ENCODE measurements around the gene LRGUK. TPM values are rescaled to one million over a fixed set of nuclear protein-coding genes. Genes with fewer than 3 reads are reported as not detected.

The LRGUK gene
- total and polyA plus RNA-seq, 2 donors (not counting 3 experiments of a cell fraction or from before 2014, with no cell fraction given) = 0.10 to 0.11 TPM

- TF ChIP-seq POLR2AphosphoS5 (IDR thresholded peaks at IDR 0.05; ENCODE audit: insufficient read depth, low read depth, low read length) = no peak
- TF ChIP-seq, protein P1, sequence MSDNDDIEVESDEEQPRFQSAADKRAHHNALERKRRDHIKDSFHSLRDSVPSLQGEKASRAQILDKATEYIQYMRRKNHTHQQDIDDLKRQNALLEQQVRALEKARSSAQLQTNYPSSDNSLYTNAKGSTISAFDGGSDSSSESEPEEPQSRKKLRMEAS (IDR thresholded peaks at IDR 0.05; ENCODE audit: insufficient read depth, insufficient read length) = no peak
- peak; percentile 92 for TF ChIP-seq JUN (IDR thresholded peaks at IDR 0.05; ENCODE audit: borderline replicate concordance, insufficient read depth, insufficient read length, low read depth)
- TF ChIP-seq POLR2A (IDR thresholded peaks at IDR 0.05; ENCODE audit: low read depth, low read length) = no peak
- TF ChIP-seq MYC (IDR thresholded peaks at IDR 0.05; ENCODE audit: low read depth, low read length) = no peak
- TF ChIP-seq GATA2 (IDR thresholded peaks at IDR 0.05; ENCODE audit: insufficient read depth, insufficient read length, low read depth, low read length) = no peak
- TF ChIP-seq EZH2 (IDR thresholded peaks at IDR 0.05; ENCODE audit: borderline replicate concordance, low read depth, low read length, severe bottlenecking) = no peak
- peak; percentile 94 for TF ChIP-seq FOS (IDR thresholded peaks at IDR 0.05; ENCODE audit: borderline replicate concordance, insufficient read depth, low read length)
- TF ChIP-seq, protein P2, sequence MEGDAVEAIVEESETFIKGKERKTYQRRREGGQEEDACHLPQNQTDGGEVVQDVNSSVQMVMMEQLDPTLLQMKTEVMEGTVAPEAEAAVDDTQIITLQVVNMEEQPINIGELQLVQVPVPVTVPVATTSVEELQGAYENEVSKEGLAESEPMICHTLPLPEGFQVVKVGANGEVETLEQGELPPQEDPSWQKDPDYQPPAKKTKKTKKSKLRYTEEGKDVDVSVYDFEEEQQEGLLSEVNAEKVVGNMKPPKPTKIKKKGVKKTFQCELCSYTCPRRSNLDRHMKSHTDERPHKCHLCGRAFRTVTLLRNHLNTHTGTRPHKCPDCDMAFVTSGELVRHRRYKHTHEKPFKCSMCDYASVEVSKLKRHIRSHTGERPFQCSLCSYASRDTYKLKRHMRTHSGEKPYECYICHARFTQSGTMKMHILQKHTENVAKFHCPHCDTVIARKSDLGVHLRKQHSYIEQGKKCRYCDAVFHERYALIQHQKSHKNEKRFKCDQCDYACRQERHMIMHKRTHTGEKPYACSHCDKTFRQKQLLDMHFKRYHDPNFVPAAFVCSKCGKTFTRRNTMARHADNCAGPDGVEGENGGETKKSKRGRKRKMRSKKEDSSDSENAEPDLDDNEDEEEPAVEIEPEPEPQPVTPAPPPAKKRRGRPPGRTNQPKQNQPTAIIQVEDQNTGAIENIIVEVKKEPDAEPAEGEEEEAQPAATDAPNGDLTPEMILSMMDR (IDR thresholded peaks at IDR 0.05; ENCODE audit: extremely low read depth in 1 of 2, insufficient read depth in 1 of 2, low read depth in 1 of 2, low read length in 2 of 2) = no peak
- Histone ChIP-seq H3K27ac (ENCODE audit: insufficient read depth, low read depth, low read length) (no peak overlapping the region), H3K9me1 (replicated peaks; ENCODE audit: control insufficient read depth, extremely low read depth, insufficient read depth, low read length) (no peaks in the 10 kb centered on the region), H2AFZ (ENCODE audit: low read depth, low read length) (no peak overlapping the region), H3K36me3 (ENCODE audit: control insufficient read depth in 2 of 2, extremely low read depth in 1 of 2, insufficient read depth in 2 of 2, low read length in 2 of 2) (no peaks in the 10 kb centered on the region), H3K79me2 (ENCODE audit: control insufficient read depth, insufficient read depth, low read length) (no peaks in the 10 kb centered on the region), H3K9ac (replicated peaks; ENCODE audit: extremely low read depth, insufficient read depth, low read length) (no peak overlapping the region), H4K20me1 (replicated peaks; ENCODE audit: control insufficient read depth, extremely low read depth, insufficient read depth, low read length) (no peaks in the 10 kb centered on the region), H3K4me2 (ENCODE audit: insufficient read depth, low read length) (no peak overlapping the region), H3K4me1 (ENCODE audit: control insufficient read depth, extremely low read depth, insufficient read depth, low read length) (peaks cover 11% of the 10 kb centered on the region), H3K4me3 (replicated peaks in 1 of 3; ENCODE audit: insufficient read depth in 1 of 3, low read depth in 1 of 3, low read length in 3 of 3) (no peak overlapping the region), H3K27me3 (ENCODE audit: control insufficient read depth in 2 of 2, insufficient read depth in 2 of 2, low read length in 2 of 2) (no peaks in the 10 kb centered on the region), H3K9me3 (replicated peaks; ENCODE audit: control insufficient read depth, insufficient read depth, low read length) (no peaks in the 10 kb centered on the region)
- dilution Hi-C loops (cut with MboI; ENCODE audit: extremely low pct_ligation_motif_present, low sequenced_read_pairs) (no loop called here), intact Hi-C loops (cut with micrococcal nuclease) (no loop called here)
- FAIRE-seq (peak; percentile 83), DNase-seq (ENCODE audit: low read depth, low spot score) (peak; percentile 71)
- CTCF ChIA-PET = interaction anchor here (3.2 kb wide), 1 partner anchor 34 kb away, joined by 11 read pairs; no protein-coding TSS in a partner anchor
- POLR2A ChIA-PET = no interaction called here
- no TSS peak for BruUV-seq (replicated peaks)
Observed at GRCh38 chr7:134174795-134175261, 47.7 kb downstream of the LRGUK start.
